ENCODE results near the gene CHCHD6.

The CHCHD6 gene

DNA sequence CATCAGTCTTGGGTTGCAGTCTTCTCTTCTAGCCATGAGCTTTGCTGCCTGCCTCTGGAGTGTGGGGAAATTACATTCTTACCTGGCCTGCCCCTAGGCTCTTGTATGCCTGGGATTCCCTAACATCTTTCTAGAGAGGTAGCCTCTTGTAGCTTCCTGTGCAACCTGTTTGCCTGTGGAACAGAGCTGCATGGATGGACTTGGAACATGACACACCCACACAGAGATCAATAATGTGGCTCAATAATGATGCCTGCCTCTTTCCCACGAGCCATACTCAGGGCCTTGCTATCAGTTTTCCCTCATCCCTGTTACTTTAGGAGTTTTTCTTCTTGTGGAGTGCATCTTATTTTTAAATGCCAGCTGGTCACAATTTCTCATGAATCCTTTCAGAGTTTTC is 11.4 kb downstream of the CHCHD6 start:
- DNase-seq (ENCODE audit: low read depth) = peak; percentile 14
- TF ChIP-seq, protein P1, sequence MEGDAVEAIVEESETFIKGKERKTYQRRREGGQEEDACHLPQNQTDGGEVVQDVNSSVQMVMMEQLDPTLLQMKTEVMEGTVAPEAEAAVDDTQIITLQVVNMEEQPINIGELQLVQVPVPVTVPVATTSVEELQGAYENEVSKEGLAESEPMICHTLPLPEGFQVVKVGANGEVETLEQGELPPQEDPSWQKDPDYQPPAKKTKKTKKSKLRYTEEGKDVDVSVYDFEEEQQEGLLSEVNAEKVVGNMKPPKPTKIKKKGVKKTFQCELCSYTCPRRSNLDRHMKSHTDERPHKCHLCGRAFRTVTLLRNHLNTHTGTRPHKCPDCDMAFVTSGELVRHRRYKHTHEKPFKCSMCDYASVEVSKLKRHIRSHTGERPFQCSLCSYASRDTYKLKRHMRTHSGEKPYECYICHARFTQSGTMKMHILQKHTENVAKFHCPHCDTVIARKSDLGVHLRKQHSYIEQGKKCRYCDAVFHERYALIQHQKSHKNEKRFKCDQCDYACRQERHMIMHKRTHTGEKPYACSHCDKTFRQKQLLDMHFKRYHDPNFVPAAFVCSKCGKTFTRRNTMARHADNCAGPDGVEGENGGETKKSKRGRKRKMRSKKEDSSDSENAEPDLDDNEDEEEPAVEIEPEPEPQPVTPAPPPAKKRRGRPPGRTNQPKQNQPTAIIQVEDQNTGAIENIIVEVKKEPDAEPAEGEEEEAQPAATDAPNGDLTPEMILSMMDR (IDR thresholded peaks at IDR 0.05; ENCODE audit: insufficient read depth, low read depth, low read length, missing control alignments) = no peak
- H3K4me3 ChIP-seq (ENCODE audit: low read length) = no peak overlapping the region

GRCh38 chr3:126716057-126716456 is 12.0 kb downstream of the CHCHD6 start:
- no peak for DNase-seq (ENCODE audit: low read depth)
- TF ChIP-seq, protein P1 (IDR thresholded peaks at IDR 0.05; ENCODE audit: insufficient read depth, low read depth, low read length, missing control alignments) = no peak
- H3K4me3 ChIP-seq (ENCODE audit: low read length) = no peak overlapping the region

DNA sequence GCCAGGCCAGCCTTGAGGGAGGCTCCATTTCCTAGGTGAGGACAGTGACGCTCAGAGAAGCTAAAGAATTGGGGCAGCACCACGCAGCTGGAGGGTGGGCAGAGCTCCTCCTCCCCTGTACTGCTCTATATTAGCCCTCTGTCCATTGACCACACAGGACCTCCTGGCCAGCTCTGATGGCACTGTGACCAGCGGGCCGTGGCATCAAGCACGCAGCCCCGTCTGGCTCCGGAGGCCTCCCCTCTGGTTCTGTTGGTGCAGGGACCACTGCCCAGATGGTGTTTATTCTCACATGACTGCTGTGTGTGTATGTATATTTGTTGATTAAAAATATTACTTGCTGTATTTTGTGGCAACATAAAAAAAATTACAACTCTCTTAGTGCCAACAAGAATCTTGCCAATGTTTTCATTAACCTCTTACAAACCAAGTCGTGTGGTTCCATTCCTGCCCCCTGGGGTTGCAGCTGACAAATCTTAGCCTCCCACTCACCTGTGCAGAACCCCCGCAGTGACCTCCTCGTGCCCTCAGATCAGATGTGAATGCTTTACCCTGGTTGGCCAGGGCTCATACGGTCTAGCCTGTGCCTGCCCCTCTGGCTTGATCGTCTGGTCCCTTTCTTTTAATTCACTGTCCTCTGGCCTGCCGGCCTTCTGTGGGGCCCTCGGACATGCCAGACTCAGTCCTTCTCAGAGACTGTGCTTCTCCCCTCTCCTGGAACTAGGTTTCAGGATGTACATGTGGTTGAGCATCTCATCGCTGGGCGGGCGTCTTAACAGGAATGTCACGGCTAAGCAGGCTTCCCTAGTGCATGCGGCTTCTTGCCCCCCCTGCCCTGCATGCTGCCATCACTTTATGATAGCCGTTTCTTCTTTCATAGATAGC is 14.8 kb downstream of the CHCHD6 start:
- H3K4me3 ChIP-seq (ENCODE audit: low read length) = no peak overlapping the region
- TF ChIP-seq, protein P1 (IDR thresholded peaks at IDR 0.05; ENCODE audit: insufficient read depth, low read depth, low read length, missing control alignments) = no peak
- DNase-seq (ENCODE audit: low read depth) = no peak

- TF ChIP-seq, protein P1 (IDR thresholded peaks at IDR 0.05; ENCODE audit: insufficient read depth, low read depth, low read length, missing control alignments) = no peak
- no peak for DNase-seq (ENCODE audit: low read depth)
- H3K4me3 ChIP-seq (ENCODE audit: low read length) = no peak overlapping the region
Measured at GRCh38 chr3:126720596-126720995, 16.6 kb downstream of the CHCHD6 start.

DNA sequence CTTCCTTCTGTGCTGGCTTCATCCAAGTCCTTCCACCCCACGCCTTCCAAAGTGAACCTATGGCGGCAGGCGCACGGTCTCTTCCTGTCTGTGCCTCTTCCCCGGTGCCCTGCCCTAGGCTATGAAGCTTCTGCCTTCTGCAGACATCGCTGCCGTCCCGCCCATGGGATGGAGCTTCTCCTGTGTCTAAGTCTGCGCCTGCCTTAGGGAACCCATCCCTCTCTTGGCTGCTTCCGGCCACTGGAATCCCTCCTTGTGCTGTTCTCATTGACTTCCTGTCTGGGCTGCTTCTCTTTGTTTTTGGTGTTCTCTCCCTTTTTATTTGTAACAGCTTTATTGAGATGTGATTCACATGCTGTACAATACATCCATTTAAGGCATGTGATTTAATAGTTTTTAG is 17.2 kb downstream of the CHCHD6 start:
- no peak overlapping the region for H3K4me3 ChIP-seq (ENCODE audit: low read length)
- TF ChIP-seq, protein P1 (IDR thresholded peaks at IDR 0.05; ENCODE audit: insufficient read depth, low read depth, low read length, missing control alignments) = no peak
- DNase-seq (ENCODE audit: low read depth) = no peak

- no peak for DNase-seq (ENCODE audit: low read depth)
- TF ChIP-seq, protein P1 (IDR thresholded peaks at IDR 0.05; ENCODE audit: insufficient read depth, low read depth, low read length, missing control alignments) = no peak
- H3K4me3 ChIP-seq (ENCODE audit: low read length) = no peak overlapping the region
Measured at GRCh38 chr3:126723237-126723636, 19.2 kb downstream of the CHCHD6 start.

DNA sequence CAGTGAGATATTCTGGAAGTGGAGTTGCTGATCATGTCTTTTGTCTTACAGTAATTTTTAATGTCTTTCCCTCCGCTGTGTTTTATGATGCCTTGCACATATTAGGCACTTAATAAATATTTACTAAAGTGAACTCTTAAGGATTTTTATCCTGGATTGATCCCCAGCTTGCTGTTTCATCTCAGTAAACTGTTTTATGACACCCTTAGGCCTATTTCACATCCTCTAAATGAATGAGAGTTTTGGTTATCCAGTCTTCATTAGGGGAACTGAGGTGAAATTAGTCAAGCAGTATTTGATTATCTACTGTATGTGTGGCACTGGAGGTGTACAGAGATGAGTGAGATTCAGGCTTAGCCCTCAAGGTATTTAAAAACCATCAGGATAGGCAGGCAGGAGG is 19.8 kb downstream of the CHCHD6 start:
- no peak for DNase-seq (ENCODE audit: low read depth)
- no peak overlapping the region for H3K4me3 ChIP-seq (ENCODE audit: low read length)
- TF ChIP-seq, protein P1 (IDR thresholded peaks at IDR 0.05; ENCODE audit: insufficient read depth, low read depth, low read length, missing control alignments) = no peak

Data from epithelial cell of esophagus (primary cell).